GM19395 (cell line): ENCODE measurements around the gene TMEM163.
"Not testable (repeated sequence)": the region's sequence is repeated elsewhere in the genome, so short reads cannot be mapped to it uniquely, and the experiment has no call there.

ENCODE experiments used
- ATAC-seq: cut with Tn5 transposase; IDR thresholded peaks from one replicate; pipeline ENCODE4 v1.9.1; 2021; ENCODE audit warnings: mild to moderate bottlenecking, moderate library complexity; ENCODE audit not compliant: unreplicated experiment

The TMEM163 gene

GRCh38 chr2:134540990-134541389 lies 177.8 kb downstream of the TMEM163 start:
- ATAC-seq: no peak

DNA sequence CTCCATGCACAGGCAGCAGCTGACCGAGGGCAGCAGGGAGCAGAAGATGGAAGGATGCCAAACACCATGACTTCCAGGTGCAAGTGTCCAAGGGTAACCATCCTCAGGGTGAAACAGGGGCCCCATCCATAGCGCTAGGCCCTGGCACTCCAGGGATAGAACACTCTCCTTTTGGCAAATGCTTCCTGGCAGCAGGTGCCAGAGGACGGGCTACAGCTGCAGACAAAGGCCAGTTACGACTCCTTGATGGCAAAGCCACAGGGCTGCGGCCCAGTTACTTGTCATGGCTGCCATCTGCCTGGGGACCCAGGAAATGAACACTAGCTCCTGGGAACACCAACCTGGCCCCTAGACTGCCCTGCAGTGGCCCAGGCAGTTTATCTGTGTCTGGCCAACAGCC lies 178.8 kb downstream of the TMEM163 start:
- ATAC-seq: no peak

- ATAC-seq: no peak
Observed at GRCh38 chr2:134537702-134538101, 181.1 kb downstream of the TMEM163 start.

DNA sequence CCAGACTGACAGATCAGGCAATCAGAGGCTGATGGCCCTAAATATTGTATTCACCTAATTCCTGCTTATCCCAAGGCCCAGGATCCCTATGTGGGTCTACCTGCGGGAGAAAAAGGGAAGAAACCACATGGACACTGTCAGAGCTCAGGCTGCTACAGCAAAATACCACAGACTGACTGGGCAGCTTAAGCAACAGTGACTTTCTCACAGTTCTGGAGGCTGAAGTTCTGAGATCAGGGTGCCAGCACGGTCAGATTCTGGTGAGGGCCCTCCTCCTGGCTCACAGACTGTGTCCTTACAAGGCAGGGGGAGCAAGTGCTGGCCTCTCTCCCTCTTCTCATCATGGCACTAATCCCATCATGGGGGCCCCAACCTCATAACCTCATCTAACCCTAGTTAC lies 181.7 kb downstream of the TMEM163 start:
- ATAC-seq: no peak

DNA sequence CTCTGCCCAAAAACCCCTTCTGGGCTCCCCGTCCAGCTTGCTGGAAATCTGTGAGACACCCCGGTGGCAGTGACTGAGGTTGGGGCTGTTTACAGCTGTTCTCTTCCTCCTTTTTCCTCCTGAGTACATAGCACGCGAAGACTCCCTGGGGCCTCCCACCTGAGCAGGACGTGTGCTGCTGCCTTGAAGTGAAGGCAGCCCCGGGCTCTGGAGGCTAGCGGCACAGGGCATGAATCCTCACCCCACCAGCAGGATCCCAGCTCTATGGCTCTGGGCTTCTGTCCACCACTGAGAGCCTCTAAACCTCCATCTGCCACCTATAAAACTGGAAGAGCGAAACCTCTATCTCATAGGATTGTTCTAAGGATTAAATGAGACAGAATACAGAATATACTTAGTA lies 182.5 kb downstream of the TMEM163 start:
- no peak for ATAC-seq

- ATAC-seq: no peak
Observed at GRCh38 chr2:134532537-134532936, 186.3 kb downstream of the TMEM163 start.

GRCh38 chr2:134527381-134527780 lies 191.4 kb downstream of the TMEM163 start:
- no peak for ATAC-seq

DNA sequence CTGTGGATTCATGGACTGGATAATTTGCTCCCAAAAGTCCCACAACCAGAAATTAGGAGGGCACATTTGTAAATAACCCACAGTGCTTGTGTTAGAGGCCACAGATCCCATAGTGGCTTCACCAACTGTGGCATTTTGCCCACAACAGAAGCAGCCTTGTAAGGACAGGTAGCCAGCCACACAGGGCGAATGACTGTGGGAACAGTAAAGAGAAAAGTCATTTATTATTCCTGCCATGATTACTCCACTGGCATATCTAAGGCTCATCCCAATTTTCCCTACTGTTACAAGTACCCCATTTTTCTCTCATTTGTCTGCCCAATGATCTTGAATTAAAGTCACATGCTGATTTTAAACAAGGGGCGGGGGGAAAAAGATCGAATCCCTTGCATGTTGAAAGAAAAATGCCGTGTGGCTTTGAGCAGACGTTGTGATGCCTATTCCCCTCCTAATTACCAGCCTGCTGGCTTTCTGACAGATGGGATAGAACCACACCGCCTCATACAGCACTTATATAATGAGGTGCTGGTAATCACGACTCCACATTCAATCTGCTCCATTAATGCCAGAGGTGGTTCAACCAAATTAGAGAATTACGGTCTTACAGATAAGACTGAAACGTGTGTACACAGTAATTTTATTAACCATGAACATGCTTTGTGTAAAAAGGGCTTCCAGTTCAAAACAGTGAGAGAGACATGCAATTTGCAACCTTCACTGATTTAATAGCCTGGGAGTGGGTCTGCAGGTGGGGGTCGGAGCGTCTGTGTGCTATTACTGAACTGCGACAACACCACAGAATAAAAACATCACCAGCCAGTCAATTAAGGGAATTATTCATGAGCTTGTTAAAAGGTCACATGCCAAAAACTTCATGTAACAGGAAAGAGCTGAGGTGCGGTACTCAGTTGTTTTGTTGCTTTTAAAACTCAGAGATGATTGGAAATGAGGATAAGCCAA lies 196.0 kb downstream of the TMEM163 start:
- ATAC-seq: no peak

GRCh38 chr2:134518101-134518500 lies 200.7 kb downstream of the TMEM163 start:
- ATAC-seq: no peak

DNA sequence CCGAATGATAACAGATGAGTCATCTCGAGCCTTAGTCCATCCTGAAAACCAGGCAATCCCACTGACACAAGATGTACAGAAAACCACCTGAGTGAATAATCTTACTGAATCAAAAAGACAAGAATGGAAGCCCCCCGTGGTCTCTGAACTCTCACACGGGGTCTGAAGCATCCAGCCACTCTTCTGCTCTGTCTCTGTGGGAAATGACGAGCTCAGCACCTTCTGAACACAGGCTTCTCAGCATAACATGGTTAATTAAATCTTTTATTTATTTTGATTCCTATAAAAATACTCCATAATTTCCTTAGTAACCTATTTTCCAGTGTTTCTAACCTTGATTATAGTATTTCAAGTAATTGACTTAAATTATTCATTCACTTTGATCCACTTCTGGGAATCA lies 203.7 kb downstream of the TMEM163 start:
- ATAC-seq: no peak

DNA sequence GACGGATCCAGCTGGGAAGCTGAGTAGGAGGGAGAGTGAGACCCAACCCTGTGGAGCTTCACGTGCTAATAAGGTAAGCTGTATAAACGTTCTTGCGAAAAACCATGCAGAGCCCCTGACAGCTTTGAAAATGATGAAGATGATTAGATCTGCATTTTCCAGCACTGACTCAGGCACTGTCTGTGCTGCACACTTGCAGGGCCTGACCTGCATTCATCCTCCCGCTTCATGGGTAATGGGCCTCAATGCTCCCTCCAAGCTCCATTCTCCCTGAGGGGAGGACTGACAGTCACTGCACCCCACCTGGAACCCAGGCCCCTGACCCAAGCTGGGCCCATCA lies 205.4 kb downstream of the TMEM163 start:
- no peak for ATAC-seq

GRCh38 chr2:134512734-134513464 lies 205.9 kb downstream of the TMEM163 start:
- ATAC-seq: no peak

- ATAC-seq: no peak
Observed at GRCh38 chr2:134508391-134508790, 210.4 kb downstream of the TMEM163 start.

DNA sequence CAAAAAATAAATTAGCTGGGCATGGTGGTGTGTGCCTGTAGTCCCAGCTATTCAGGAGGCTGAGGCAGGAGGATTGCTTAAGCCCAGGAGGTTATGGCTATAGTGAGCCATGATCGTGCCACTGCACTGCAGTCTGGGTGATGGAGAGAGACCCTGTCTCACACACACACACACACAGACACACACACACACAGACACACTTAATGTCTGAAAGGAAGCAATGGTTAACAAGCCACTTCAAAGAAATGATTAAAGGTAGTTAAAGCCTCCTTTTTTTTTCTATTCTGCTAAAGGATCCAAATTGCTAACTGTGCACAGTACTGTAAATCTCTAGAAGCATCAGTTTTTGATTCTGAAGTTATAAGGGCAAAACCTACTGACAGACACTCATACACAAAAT lies 211.1 kb downstream of the TMEM163 start:
- no peak for ATAC-seq

DNA sequence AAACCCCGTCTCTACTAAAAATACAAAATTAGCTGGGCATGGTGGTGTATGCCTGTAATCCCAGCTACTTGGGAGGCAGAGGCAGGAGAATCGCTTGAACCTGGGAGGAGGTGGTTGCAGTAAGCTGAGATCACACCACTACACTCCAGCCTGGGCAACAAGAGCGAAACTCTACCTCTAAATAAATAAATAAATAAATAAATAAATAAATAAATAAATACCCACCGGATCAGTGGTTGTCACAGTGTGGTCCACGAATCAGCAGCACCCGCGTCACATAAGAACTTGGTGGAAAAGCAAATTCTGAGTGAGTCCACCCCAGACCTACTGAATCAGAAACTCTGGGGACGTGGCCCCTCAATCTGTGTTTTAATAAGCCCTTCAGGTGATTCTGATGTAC lies 211.6 kb downstream of the TMEM163 start:
- not testable (repeated sequence) for ATAC-seq

DNA sequence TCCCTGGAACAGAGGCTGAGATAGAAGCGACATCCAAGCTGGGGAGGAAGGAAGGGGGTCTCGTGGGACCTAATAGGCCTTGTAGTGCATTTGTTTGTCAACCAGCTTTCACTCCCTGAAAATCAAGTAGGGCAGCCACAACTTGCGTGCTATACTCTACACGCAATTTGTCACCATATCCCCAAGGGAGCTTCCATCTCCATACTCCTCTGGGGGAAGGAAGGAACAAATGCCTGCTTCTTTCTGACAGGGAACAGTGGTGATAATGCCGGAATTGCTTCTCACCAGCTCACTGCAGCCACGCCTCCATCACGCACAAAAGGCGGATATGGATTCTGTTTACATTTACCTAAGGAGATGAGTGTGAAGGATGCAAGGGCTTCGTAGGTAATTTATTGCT lies 213.4 kb downstream of the TMEM163 start:
- no peak for ATAC-seq

DNA sequence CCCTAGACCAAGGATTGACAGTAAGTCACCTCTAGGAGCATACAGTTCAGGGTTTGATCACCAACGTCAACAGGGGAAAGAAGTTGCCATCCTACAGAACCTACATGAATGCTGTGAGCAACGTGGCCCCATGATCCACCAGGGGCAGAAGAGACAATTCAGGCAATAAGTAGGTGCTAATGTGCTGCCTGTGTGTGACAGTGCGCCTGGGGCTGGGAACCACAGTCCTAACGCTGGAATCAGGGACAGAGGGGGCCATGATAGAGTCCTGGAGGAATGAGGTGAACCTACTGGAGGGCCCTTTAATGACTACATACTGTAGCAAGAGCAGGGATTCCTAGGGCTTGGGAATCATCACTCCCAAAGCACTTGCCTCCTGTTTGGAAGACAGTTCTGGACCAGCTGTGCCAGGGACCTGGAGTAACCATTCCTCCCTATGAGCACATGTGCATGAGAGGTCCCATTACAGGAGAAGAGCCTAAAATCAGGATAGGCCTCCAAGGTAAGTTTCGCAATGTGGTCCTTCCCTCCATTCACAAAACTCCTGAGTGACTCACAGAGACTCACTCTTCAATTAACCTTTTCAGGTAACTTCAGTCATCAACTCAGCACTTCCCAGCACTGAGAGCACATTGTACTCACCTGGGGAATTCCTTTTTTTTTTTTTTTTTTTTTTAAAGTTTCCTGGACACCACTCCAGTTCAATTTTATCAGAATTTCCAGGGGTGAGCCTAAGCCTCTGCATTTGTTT lies 214.0 kb downstream of the TMEM163 start:
- no peak for ATAC-seq

GRCh38 chr2:134502104-134502503 lies 216.7 kb downstream of the TMEM163 start:
- ATAC-seq: no peak

- no peak for ATAC-seq
Observed at GRCh38 chr2:134501476-134502091, 217.2 kb downstream of the TMEM163 start.

DNA sequence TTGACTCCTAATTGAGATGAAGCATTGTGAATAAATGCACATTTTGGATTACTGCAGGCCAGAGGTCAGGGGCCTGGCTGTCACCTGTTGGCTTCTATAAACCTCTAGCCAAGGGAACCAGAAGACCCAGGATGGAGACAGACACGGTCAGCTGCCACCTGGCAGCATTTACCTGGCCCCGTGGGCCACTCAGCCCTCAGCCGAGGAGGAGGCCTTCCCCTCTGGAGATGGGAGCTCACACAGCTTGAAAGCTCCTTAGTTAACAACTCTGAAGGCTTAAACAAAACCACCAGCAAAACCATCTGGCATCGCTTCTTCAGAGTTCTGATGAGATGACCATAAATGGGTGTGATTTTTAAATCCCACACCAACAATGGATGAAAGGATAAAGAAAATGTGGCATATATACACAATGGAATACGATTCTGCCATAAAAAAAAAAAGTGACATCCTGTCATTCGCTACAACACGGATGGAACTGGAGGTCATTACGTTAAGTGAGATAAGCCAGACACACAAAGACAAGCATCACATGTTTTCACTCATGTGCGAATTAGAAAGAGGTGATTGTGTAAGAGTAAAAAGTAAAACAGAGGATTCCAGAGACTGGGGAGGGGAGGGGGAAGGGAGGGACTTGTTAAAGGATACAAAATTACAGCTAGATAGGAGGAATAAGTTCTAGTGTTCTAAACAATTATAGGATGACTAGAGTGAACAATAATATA lies 218.4 kb downstream of the TMEM163 start:
- ATAC-seq: no peak
